ENCODE measurements around the gene CCDC12. TPM values are rescaled to one million over a fixed set of nuclear protein-coding genes. Genes with fewer than 3 reads are reported as not detected.

Gene CCDC12
- 15.2 and 16.0 TPM in 2 replicates for total RNA-seq

DNA sequence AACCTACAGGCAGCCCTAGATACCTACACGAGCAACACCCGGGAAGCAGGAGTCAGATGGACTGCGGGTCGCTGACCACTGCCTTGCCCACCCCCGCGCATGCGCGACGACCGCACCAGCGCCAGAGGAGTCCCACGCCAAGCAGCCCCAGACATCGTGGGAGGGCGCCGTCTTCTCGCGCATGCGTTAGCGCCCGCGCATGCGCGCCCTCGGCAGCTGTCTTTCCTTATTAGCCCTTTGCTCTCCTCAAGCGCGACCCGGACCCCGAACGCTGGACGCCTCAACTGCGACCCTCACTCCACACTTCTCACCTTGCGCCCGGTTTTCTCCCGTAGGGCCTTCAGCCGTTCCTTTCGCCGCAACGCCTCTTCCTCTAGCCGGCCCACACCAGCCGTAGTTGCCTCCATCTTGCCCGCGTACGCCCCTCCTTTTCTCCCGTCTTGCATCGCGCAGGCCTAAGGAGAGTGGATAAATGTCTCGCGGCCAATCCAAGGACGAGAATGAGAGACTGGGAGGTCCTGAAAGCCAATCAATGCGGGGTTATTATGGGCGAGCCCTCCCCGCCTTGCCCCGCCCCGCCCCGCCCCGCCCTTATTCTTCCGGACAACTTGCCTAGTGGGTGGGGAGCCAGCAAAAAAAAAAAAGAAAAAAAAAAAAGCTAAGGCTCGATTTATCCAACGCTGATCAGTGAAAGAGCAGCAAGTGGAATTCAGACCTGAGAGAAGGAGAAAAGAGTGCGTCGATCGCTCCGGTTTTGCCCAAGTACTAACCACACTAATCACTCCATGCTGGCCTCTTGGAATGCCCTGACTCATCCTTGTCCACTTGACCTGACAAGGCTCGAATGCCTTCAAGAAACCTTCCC lies at the start of gene CCDC12:
CCDC12 (minus strand) TSS at position 420 of the 865 bp plus-strand sequence; CDS start at position 407, 13 bp downstream.

DNA sequence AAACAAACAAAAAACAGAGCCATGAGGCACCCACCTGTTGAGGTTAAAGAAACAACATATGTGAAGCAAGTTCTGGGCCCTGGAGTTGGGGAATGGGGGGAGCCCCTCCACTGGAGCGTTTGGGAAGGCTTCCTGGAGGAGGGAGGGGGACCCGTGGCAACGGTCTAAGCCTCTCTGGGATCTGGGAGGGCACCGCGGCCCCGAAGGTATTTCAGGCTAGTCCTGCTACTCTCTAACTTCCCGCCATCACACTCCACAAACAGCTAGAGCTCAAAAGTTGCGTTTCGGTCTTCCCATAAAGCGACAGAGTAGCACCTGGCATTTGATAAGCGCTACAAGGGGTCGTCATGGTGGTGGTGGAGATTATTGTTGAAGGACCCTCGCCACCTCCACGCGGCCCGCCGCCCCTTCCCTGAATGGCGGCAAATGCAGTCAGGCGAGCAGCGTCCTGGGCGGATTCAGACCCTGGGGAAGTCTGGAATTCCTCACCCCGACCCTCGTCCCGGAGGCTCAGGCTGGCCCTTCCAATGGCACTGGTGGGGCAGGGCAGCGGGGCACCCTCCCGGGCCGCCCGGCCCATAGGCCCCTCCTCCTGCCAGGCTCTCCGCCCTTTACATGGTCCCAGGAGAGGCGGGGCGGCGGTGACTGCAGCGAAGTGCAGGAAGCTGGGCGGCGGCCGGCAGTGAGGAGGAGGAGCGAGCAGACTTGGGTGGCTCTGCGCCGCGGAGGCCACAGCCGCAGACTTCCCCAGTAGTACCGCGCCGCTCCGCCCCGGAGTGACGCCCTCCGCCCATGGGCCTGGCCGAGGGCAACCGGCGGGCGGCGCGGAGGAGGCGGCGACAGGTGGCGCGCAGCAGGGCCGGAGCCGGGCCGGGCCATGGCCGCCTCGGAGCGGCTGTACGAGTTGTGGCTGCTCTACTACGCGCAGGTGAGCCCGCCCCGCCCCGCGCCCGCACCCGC lies 2.7 kb upstream of the CCDC12 start, which contains the start of gene NBEAL2:
NBEAL2 (plus strand) TSS at position 682 of the 960 bp plus-strand sequence; CDS start at position 878, 196 bp downstream.

DNA sequence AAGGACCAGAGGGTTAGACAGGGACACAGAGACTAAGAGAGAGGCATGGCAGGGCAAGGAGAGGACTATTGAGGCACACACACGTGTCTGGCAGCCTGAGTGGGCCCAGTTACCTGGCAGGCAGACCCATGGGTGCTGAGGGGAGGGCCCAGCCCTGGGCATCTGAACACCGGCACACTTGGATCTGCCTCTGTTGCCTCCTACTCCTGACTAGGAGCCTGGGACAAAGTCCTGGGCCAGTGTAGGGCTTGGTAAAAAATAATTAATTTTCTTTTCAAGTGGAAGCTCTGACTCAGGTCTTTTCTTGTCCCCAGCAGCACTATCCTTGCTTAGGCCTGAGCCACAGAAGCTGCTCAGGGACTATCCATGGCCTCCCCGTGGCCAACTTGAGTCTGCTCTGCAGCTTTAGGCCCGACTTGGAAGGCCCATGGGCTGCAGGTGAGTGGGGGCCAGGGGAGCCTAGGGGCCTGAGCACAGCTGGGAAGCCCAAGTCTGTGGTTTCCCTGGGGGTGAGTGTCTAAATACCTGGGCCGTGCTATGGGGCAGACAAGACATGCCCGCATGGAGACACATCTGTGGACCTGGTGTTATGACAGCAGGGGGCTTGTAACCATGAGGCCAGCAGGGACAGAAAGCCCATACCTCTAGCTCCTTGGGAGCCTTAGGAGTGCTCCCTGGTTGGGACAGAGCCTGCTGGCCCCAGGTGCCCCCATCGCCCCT lies 99.0 kb downstream of the CCDC12 start, which contains the start of gene PTH1R:
PTH1R (plus strand) TSS at position 316 of the 720 bp plus-strand sequence. CDS start 5,839 bp downstream, outside the sequence.

Other genes with a start within 250 kb of the CCDC12 start
- gene MYL3, start 113.3 kb downstream of the CCDC12 start, total RNA-seq: not detected in 2 replicates
- 0.20 and 2.1 TPM in 2 replicates for gene PTH1R, start 99.0 kb downstream of the CCDC12 start, total RNA-seq
- 3.3 and 8.0 TPM in 2 replicates for gene NBEAL2, start 2.9 kb upstream of the CCDC12 start, total RNA-seq
- gene SETD2, start 187.4 kb upstream of the CCDC12 start, total RNA-seq: 32.1 and 34.9 TPM in 2 replicates